Duodenal mucosa (tissue), 2 donors: ENCODE measurements around the gene AKAIN1.

Experiments
- H3K27ac ChIP-seq: one replicate; pipeline ENCODE4 v1.7.0; 2013; ENCODE audit warnings: low read depth, low read length
- H3K27me3 ChIP-seq, 2 donors: one replicate each; pipeline ENCODE4 v1.7.0; 2013; ENCODE audit warnings: low read length in 2 of 2, control low read depth in 1 of 2; ENCODE audit not compliant: insufficient read depth in 2 of 2, control insufficient read depth in 1 of 2
- H3K36me3 ChIP-seq, 2 donors: one replicate each; pipeline ENCODE4 v1.7.0; 2013; ENCODE audit warnings: low read length in 2 of 2, control low read depth in 1 of 2; ENCODE audit not compliant: insufficient read depth in 2 of 2, control insufficient read depth in 1 of 2
- H3K4me1 ChIP-seq, 2 donors: one replicate each; pipeline ENCODE4 v1.7.0; 2013; ENCODE audit warnings: low read length in 2 of 2, control low read depth in 1 of 2; ENCODE audit not compliant: insufficient read depth in 2 of 2, control insufficient read depth in 1 of 2
- H3K4me3 ChIP-seq, 2 donors: one replicate each; pipeline ENCODE4 v1.7.0; 2013; ENCODE audit warnings: low read length in 2 of 2, low read depth in 1 of 2
- H3K9ac ChIP-seq, 2 donors: one replicate each; pipeline ENCODE4 v1.7.0; 2013; ENCODE audit warnings: low read length in 2 of 2, low read depth in 1 of 2
- H3K9me3 ChIP-seq, 2 donors: one replicate each; pipeline ENCODE4 v1.7.0; 2013; ENCODE audit warnings: low read length in 2 of 2, control low read depth in 1 of 2; ENCODE audit not compliant: control insufficient read depth in 1 of 2

Gene AKAIN1

GRCh38 chr18:5164903-5165302 lies 32.2 kb downstream of the AKAIN1 start:
- Histone ChIP-seq H3K9ac (no peak overlapping the region), H3K4me1 (no peaks in the 10 kb centered on the region), H3K27me3 (no peaks in the 10 kb centered on the region), H3K9me3 (no peaks in the 10 kb centered on the region), H3K27ac (no peak overlapping the region), H3K36me3 (no peaks in the 10 kb centered on the region), H3K4me3 (no peak overlapping the region)

DNA sequence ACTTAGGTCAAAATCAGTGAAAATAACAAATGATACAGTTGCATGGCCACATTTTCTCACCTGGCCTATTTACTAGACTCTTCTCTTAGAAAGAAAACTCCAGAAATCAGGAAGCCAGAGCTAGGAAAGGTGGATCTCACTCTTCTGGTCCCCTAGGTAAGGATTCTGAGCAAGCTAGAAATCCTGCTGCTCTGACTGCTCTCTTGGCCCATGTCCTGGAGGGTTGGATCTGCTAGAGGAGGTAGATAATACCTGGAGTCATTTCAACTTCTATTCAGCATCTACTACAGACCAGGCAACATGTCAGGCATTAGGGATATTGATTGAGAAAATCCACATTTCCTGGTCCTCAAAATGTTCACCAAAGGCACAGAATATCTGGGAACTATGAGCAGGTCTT lies 34.9 kb downstream of the AKAIN1 start:
- Histone ChIP-seq H3K36me3 (no peaks in the 10 kb centered on the region), H3K9ac (no peak overlapping the region), H3K27me3 (no peaks in the 10 kb centered on the region)

GRCh38 chr18:5159080-5159479 lies 38.0 kb downstream of the AKAIN1 start:
- no peaks in the 10 kb centered on the region for H3K9me3 ChIP-seq
- no peak overlapping the region for H3K9ac ChIP-seq
- H3K27me3 ChIP-seq: no peaks in the 10 kb centered on the region
- H3K4me3 ChIP-seq: no peak overlapping the region
- H3K36me3 ChIP-seq: no peaks in the 10 kb centered on the region
- no peaks in the 10 kb centered on the region for H3K4me1 ChIP-seq
- H3K27ac ChIP-seq: no peak overlapping the region

More for the DNA sequence above, 34.9 kb downstream of the AKAIN1 start:
- Histone ChIP-seq H3K27ac (no peak overlapping the region), H3K9me3 (no peaks in the 10 kb centered on the region), H3K4me1 (no peaks in the 10 kb centered on the region), H3K4me3 (no peak overlapping the region)

DNA sequence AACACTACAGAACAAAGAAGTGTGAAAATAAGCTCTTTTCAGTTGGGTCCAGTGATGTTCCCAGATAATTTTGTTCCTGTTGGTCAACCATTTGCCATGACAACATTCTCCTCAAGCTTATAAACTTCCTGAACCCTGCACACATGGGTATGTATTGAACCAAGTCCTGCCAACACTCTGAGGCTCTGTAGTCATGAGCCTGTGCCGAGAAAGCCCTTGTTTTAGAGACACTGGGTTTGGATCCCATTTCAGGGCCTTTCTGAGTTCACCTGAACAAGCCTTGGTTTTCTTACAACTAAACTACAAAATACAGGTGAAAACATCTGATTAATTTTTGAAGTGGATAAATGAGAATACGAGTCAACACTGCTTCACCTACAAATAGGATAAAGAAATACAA lies 38.5 kb downstream of the AKAIN1 start:
- Histone ChIP-seq H3K9ac (no peak overlapping the region), H3K36me3 (no peaks in the 10 kb centered on the region), H3K27me3 (no peaks in the 10 kb centered on the region), H3K27ac (no peak overlapping the region), H3K4me3 (no peak overlapping the region), H3K4me1 (no peaks in the 10 kb centered on the region), H3K9me3 (no peaks in the 10 kb centered on the region)

DNA sequence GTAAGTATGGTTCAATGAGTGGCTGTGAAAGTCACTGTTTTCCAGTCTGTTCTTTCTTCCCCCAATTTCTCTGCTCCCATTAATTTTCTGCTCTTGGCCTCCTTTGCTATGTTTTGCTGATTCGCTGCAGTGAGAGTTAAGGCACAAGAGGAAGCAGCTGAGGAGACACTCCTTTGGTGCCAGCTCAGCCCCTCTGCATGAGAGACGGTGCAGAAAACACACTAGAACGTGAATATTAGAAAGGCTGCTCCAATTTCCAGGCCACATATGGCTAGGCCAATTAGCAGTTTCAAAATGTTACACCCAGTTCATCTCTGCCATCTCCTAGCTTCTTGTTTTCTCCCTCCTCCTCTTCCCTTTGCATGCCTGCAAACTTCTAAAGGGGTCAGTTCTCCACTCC lies 38.9 kb downstream of the AKAIN1 start:
- no peak overlapping the region for H3K27ac ChIP-seq
- no peak overlapping the region for H3K4me3 ChIP-seq
- H3K9me3 ChIP-seq: no peaks in the 10 kb centered on the region
- no peaks in the 10 kb centered on the region for H3K27me3 ChIP-seq
- H3K4me1 ChIP-seq: no peaks in the 10 kb centered on the region
- H3K9ac ChIP-seq: no peak overlapping the region
- H3K36me3 ChIP-seq: no peaks in the 10 kb centered on the region

- H3K36me3 ChIP-seq: no peaks in the 10 kb centered on the region
- H3K27me3 ChIP-seq: no peaks in the 10 kb centered on the region
- no peak overlapping the region for H3K9ac ChIP-seq
- no peak overlapping the region for H3K27ac ChIP-seq
- H3K9me3 ChIP-seq: no peaks in the 10 kb centered on the region
- H3K4me3 ChIP-seq: no peak overlapping the region
- no peaks in the 10 kb centered on the region for H3K4me1 ChIP-seq
These were observed 41.2 kb downstream of the AKAIN1 start for GRCh38 chr18:5155907-5156287.

DNA sequence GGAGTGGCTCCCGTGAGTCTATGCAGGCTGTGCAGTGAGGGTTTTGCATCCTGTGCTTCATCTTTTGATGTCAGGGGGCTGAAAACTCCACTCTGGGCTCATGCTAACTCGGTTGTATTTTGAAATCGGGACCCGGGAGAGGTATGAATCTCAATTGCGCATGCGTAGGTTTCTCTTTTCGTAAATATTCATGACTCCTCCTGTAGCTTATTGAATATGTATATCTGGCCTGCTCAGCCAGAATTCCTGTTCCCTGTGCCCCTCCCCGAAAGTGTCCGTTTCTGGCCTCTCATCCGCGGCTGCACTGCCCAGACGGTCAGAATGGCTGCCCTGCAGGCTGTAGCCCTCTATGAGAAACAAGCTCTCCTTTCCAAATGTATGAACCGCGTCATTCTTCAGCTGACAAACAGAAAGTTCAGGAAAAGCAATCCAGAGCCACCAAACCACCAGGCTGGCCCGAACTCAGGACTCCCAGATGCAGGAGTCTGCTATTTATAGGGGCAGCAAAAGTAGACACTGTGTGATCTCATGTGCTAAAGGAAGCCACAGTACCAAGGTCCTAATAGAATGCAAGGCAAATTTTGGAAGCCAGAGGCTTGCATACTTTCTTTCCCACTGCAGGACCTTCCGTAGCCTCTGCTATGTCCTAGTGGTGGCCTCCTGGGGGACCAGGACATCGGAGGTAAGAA lies 41.7 kb downstream of the AKAIN1 start:
- Histone ChIP-seq H3K36me3 (no peaks in the 10 kb centered on the region), H3K4me1 (no peaks in the 10 kb centered on the region), H3K9me3 (no peaks in the 10 kb centered on the region), H3K4me3 (no peak overlapping the region), H3K9ac (no peak overlapping the region), H3K27me3 (no peaks in the 10 kb centered on the region), H3K27ac (no peak overlapping the region)

DNA sequence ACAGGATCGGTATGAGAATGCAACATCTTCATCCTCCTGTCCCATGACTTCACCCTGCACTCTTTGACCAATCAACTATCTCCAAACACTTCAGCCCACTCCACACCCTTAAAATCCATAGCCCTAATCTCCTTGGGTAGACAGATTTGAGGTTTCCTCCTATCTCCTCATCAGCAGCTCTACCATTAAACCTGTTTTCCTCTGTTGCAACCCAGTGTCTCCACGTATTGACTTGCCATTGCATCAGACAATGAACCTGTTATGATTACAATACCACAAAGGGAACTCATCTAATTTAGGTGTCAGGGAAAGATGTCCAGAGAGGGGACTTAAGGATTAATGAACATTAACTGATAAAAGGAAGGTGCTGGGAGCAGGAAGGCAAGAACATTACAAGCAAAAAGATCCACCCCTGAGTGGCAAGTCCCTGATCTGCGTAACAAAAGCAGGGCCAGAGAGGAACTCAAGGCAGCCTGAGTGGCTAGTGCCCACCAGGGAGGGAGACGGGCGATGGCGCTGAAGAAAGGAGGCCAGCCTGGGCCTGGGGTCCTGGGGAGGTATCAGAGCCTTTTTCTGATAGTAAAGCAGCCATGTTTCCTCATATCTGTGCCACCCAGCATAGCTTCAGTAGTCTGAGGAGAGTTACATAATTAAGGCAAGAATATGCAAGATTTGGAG lies 44.6 kb downstream of the AKAIN1 start:
- Histone ChIP-seq H3K9ac (no peak overlapping the region), H3K36me3 (no peaks in the 10 kb centered on the region), H3K4me1 (no peaks in the 10 kb centered on the region), H3K9me3 (no peaks in the 10 kb centered on the region), H3K27me3 (no peaks in the 10 kb centered on the region), H3K4me3 (no peak overlapping the region), H3K27ac (no peak overlapping the region)

DNA sequence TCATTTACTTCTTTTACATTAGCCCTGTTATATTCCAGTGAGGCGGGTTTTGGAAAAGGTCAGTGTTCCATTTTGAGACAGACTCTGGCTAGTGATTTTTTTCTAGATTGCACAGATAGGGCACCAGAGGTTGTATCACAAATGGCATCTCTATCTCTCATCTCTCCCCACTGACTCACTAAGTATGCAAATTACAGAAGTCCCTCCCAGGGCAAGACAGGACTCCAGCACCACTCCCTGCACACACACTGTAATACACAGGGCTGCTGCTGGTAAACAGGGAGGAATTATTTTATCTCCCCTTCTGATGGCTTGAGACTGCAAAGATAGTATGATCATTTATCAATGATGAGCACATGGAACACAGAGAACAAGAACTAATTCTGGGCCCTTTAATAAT lies 46.2 kb downstream of the AKAIN1 start:
- Histone ChIP-seq H3K27ac (no peak overlapping the region), H3K9ac (no peak overlapping the region), H3K4me3 (no peak overlapping the region), H3K36me3 (no peaks in the 10 kb centered on the region), H3K9me3 (no peaks in the 10 kb centered on the region), H3K27me3 (no peaks in the 10 kb centered on the region), H3K4me1 (no peaks in the 10 kb centered on the region)

GRCh38 chr18:5146093-5146492 lies 51.0 kb downstream of the AKAIN1 start:
- H3K27ac ChIP-seq: no peak overlapping the region
- no peaks in the 10 kb centered on the region for H3K27me3 ChIP-seq
- H3K36me3 ChIP-seq: no peaks in the 10 kb centered on the region
- H3K9me3 ChIP-seq: no peaks in the 10 kb centered on the region
- H3K4me3 ChIP-seq: no peak overlapping the region
- H3K9ac ChIP-seq: no peak overlapping the region
- H3K4me1 ChIP-seq: no peaks in the 10 kb centered on the region
